GM19468 (cell line): ENCODE results near the gene CCDC141.

Source experiments
- ATAC-seq: cut with Tn5 transposase; IDR thresholded peaks from one replicate; pipeline ENCODE4 v1.9.1; 2021; ENCODE audit warnings: mild to moderate bottlenecking, moderate library complexity, moderate number of reproducible peaks; ENCODE audit not compliant: unreplicated experiment; ENCODE audit errors: extremely low read depth

The CCDC141 gene

GRCh38 chr2:178882666-178883440 lies 167.1 kb downstream of the CCDC141 start:
- ATAC-seq: no peak

DNA sequence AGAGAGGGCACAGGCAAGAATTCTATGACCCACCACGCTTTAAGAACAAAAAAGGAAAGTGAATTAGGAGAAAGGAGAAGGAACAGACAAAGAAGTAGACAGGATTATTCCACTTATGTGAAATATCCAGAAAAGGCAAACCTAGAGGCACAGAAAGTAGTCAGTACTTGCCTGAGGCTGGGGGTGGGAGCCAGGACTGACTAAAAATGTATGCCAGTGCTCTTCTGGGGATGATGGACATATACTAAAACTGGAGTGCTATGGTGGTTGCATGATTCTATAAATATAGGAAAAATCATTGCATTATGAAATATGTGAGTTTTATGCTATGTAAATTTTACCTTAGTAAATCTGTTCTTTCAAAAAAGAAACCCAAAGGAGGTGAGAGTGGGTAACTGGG lies 168.9 kb downstream of the CCDC141 start:
- no peak for ATAC-seq

DNA sequence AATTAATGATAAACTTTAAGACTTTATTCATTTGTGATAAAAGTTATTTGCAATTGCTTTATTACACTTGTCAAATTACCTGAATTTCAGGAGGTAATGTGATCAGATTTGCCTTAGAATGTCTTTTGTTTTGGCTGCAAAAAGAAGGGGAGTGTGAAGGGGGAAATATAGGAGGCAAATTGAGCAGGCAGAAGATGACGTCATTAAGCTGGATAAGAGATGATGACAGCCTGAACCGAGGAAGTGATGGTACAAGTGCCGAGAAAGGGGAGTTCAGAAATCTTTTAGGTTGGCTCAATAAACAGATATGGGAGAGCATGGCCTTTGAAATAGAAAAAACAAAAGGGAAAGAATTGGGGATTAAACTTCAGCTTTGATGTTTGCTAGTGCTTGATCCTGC lies 169.7 kb downstream of the CCDC141 start:
- ATAC-seq: no peak

DNA sequence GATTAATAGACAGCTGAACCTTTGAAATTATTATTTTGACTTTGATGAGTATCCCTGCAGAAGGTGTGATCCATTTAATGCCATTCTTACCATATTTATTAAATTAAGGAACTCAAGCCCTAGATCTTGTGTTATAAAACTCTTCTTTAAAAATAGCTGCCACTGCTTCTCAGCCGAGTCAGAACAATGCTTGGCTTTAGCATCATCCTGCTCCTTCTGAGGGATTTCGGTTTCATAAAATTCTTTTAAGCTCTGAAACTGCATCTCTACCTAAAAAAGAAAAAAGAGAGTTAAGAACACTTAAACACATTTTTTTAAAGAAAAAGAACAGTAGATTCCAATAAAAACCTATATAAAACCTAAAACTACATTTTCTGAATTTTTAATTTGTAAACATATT lies 172.1 kb downstream of the CCDC141 start:
- no peak for ATAC-seq

DNA sequence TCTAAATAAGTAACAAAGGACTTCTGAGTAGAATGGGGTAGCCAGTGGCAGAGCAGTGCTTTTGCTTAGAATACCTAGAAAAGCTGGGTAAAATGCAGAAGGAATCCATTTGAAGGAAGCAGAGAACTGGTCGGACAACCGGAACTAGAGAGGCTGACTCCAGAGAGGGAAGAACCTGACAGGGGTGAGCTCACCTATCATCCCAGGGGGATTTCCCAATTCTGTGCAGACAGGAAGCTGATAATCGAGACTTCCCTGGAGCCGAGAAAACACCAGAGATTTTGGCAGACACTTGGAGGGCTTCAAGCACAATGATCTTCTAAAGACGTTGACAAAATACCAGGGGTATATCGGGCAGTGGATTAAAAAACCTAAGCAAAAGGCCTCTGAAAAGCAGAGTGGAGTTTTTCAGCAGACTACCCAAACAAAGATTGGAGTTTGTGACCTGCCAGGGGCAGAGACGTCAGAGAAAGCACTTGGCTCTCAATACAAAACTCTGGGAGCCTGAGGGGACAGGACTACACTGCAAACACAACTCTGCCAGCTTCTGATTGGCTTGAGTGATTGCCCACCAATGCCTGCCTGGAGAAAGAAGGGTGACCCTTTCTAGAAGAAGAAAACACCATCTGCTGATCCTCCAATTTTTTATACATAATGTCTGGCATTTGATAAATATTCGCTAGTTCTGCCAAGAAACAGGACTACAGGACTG lies 175.3 kb downstream of the CCDC141 start:
- ATAC-seq: no peak

- no peak for ATAC-seq
Measured at GRCh38 chr2:178873912-178874311, 176.0 kb downstream of the CCDC141 start.

DNA sequence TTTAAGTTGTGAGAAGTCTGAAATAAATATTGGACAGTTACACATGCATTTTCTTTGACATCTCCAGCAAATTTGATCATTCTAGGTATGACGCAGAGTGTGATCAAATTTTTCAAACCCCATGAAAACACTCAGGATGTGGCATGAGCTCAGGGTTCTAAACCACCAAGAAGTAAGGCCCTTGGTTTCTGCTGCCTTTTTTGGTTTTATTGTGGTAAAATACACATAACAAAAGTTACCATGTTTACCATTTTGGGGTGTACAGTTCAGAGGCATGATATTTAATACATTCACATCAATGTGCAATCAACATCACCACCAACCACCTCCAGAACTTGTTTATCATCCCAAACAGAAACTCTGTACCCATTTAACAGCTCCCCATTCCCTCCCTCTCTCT lies 178.4 kb downstream of the CCDC141 start:
- no peak for ATAC-seq

GRCh38 chr2:178870703-178871102 lies 179.2 kb downstream of the CCDC141 start:
- no peak for ATAC-seq

DNA sequence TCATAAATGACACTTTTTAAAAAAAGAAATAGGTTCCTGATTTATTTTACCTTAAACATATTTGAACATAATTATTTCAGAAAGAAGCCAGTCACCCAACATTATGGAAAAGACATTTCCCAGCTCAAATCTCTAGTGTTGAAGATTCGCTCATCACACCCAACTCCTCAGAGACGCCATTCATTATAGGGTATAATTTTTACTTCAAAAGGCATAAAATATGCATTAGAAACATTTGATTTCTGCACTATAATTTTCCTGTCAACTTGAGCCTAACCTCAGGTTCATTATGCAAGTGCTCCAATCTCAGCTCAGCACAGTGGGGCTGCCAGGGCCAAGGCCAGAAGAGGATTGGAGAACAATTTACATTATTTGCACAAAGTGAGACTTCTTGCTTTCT lies 183.9 kb downstream of the CCDC141 start:
- no peak for ATAC-seq

GRCh38 chr2:178865146-178865936 lies 184.6 kb downstream of the CCDC141 start:
- ATAC-seq: no peak

GRCh38 chr2:178863856-178864620 lies 185.9 kb downstream of the CCDC141 start:
- no peak for ATAC-seq

DNA sequence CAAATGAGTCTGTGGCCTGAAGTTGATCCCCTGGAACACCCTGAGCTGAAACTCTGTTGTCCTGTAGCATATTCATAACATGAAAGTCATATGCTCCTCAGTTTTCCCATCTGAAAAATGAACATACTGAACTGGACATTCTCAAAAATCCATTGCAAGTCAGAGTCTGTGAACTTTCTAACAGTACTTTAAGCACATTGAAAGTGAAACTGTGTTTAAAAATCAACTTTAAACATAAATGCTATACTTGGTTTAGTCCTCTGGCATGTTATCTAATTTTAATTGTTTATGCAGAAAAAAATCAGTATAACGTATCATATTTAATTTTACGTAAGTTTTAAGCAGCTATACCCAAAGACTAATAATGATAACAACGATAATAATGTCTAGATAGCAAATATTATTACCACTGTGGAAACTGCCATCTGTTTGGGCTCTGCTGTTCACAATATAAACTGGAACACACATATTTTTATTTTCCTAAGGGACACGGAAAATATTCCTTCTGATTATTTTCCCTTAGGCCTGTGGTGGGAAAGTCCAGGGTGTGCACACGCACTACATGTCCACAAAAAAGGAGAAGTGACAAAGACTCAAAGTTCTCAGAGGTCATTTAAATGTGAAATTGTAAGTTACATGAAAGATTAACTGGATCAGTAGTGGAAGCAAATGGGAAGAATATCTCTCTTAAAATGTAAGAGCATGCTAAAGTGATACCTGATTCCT lies 186.6 kb downstream of the CCDC141 start:
- no peak for ATAC-seq

DNA sequence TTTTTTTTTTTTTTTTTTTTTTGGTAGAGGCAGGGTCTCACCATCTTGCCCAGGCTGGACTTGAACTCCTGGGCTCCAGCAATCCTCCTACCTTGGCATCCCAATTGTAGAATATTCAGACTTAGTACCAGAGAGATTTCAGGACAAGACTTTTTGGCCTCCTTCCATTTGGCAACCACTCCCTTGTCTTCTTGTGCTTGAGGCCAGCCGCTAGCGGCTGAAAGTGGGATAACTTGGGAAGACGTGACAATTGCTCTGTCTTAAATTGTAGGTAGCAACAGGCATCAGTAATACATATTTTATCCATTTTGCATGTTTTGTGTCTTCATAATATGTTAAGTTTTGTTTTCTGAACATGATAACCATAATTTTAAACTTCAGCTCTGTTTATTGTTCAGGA lies 189.4 kb downstream of the CCDC141 start:
- no peak for ATAC-seq

GRCh38 chr2:178859730-178860129 lies 190.2 kb downstream of the CCDC141 start:
- ATAC-seq: no peak

- no peak for ATAC-seq
Measured at GRCh38 chr2:178858896-178859625, 190.9 kb downstream of the CCDC141 start.

GRCh38 chr2:178855151-178855550 lies 194.8 kb downstream of the CCDC141 start:
- ATAC-seq: no peak

GRCh38 chr2:178848335-178848734 lies 201.6 kb downstream of the CCDC141 start:
- ATAC-seq: no peak

DNA sequence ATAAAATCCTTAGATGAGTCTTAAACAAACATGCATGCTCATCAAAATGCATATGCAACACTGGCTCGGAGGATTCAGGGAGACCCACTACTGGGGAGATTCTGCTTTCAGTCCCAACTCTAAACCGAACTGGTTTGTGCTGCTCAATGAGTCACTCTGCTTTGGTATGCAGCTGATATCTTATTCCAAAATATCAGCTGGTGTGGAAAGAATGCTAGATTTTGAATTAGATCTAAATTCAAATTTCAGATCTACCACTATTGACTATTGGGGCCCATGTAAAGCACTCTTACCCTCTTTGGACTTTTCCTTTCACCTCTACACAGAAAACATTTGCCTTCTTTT lies 203.5 kb downstream of the CCDC141 start:
- ATAC-seq: no peak
